Testis (tissue), 3 donors: ENCODE measurements around the gene SDK1. TPM values are rescaled to one million over a fixed set of nuclear protein-coding genes. Genes with fewer than 3 reads are reported as not detected.

Source experiments
- DNase-seq: peaks from one replicate; pipeline ENCODE4 v3.0.0-alpha.2; 2019
- H3K27ac ChIP-seq, 2 donors: fragments of 200-600 bp; sonication (generic); one replicate each; pipeline ENCODE4 v1.5.1; 2019
- H3K27me3 ChIP-seq: fragments of 200-600 bp; sonication (generic); one replicate; pipeline ENCODE4 v1.5.1; 2019
- H3K36me3 ChIP-seq: fragments of 200-600 bp; sonication (generic); one replicate; pipeline ENCODE4 v1.5.1; 2017; ENCODE audit warnings: low read depth; ENCODE audit errors: missing control alignments
- H3K4me1 ChIP-seq: fragments of 200-600 bp; sonication (generic); one replicate; pipeline ENCODE4 v1.5.1; 2019
- H3K4me3 ChIP-seq, 2 donors: fragments of 200-600 bp; sonication (generic); one replicate each; pipeline ENCODE4 v1.5.1; 2017 to 2019
- H3K9me3 ChIP-seq: fragments of 200-600 bp; sonication (generic); one replicate; pipeline ENCODE4 v1.5.1; 2017
- CTCF ChIP-seq, 3 experiments: fragments of 450-650 bp in 2 of 3; fragments of 200-600 bp in 1 of 3; sonication (generic) in 1 of 3; IDR thresholded peaks; one replicate each; pipeline ENCODE4 v1.5.1; 2016 to 2019; ENCODE audit warnings: antibody characterized with exemption in 3 of 3, mild to moderate bottlenecking in 2 of 3, moderate library complexity in 1 of 3
- POLR2A ChIP-seq: fragments of 450-650 bp; IDR thresholded peaks from one replicate; pipeline ENCODE4 v1.6.1; 2017; ENCODE audit warnings: antibody characterized with exemption, mild to moderate bottlenecking, moderate library complexity
- WGBS, 2 donors: methylation state at CpG; one replicate each; pipeline ENCODE4 v1.1.5; 2018; 5-methylcytosine and 5-hydroxymethylcytosine counted together
- intact Hi-C: fragments of 100-400 bp; cut with DNase I; formaldehyde crosslinking; loops from one replicate; pipeline ENCODE4 v1.15.1; 2023; ENCODE audit warnings: low total_unique reads
- polyA plus RNA-seq: library from polyadenylated mRNA; stranded (reverse); fragments of 350-450 nt; fragmentation: Illumina TruSeq; extraction: RNeasy Lipid Tissue Mini Kit (QIAGEN cat#74804); gene quantifications from one replicate; pipeline ENCODE4 v1.2.3, GENCODE V29; 2014; ENCODE audit warnings: low read depth, low replicate concordance; ENCODE audit not compliant: insufficient read depth
- total RNA-seq, 2 donors: library from RNA; depleted of rRNA; stranded (reverse); fragments of >200 nt; gene quantifications; one replicate each; pipeline ENCODE4 v1.2.3, GENCODE V29; 2016

The SDK1 gene
- total and polyA plus RNA-seq, 3 donors from 2014 or later, result 20.0 to 36.2 (median 24.9) TPM

- intact Hi-C loops, result no loop called here
- Histone ChIP-seq H3K27me3 (no peaks in the 10 kb centered on the region), H3K4me3 (no peak overlapping the region), H3K9me3 (no peaks in the 10 kb centered on the region), H3K36me3 (no peaks in the 10 kb centered on the region), H3K27ac (no peak overlapping the region), H3K4me1 (no peaks in the 10 kb centered on the region)
- no peak for DNase-seq
- 80 to 94% methylated on average over 1 to 7 of the region's 7 CpGs for WGBS, 2 donors
- TF ChIP-seq CTCF (IDR thresholded peaks at IDR 0.05) (no peak), POLR2A (no peak)
Measured at GRCh38 chr7:4195660-4196059, 894.6 kb downstream of the SDK1 start.

- no peaks in the 10 kb centered on the region for H3K9me3 ChIP-seq
- 88 to 92% methylated on average over 14 to 15 of the region's 15 CpGs for WGBS, 2 donors
Measured at GRCh38 chr7:4196121-4196819, 895.2 kb downstream of the SDK1 start.

DNA sequence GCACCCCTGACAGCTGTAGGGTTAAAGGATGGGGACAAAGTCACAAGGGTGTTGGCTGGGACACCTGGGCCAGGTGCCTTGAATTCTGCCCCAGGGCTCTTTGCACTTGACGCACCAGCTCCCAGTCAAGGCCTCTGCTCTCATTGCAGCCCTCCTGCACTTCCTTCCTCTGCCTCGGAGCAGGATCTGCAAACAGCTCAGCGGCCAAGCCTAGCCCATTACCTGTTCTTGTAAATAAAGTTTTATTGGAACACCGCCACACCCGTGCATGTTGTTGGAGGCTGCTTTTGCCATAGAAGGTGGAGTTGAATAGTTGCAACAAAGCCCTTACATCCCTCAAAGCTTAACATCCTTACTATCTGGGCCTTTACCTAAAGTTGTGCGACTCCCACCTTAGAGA is 897.2 kb downstream of the SDK1 start:
- H3K4me1 ChIP-seq, result no peaks in the 10 kb centered on the region
- no peak overlapping the region for H3K27ac ChIP-seq
- H3K9me3 ChIP-seq, result no peaks in the 10 kb centered on the region
- TF ChIP-seq CTCF (IDR thresholded peaks at IDR 0.05) (no peak), POLR2A (no peak)
- H3K4me3 ChIP-seq, result no peak overlapping the region
- no peak for DNase-seq
- no peaks in the 10 kb centered on the region for H3K36me3 ChIP-seq
- no peaks in the 10 kb centered on the region for H3K27me3 ChIP-seq
- 95 to 97% methylated on average over 5 to 6 of the region's 6 CpGs for whole genome bisulfite sequencing, 2 donors
- intact Hi-C loops, result no loop called here

More at GRCh38 chr7:4196121-4196819, 895.2 kb downstream of the SDK1 start:
- Histone ChIP-seq H3K36me3 (no peaks in the 10 kb centered on the region), H3K4me3 (no peak overlapping the region), H3K27ac (no peak overlapping the region), H3K27me3 (no peaks in the 10 kb centered on the region), H3K4me1 (no peaks in the 10 kb centered on the region)
- TF ChIP-seq POLR2A (no peak), CTCF (IDR thresholded peaks at IDR 0.05) (no peak)
- intact Hi-C loops, result no loop called here
- no peak for DNase-seq

GRCh38 chr7:4200546-4201094 is 899.6 kb downstream of the SDK1 start:
- 89 to 94% methylated on average over 2 of the region's 2 CpGs for WGBS, 2 donors
- H3K4me3 ChIP-seq, result no peak overlapping the region
- no peak for TF ChIP-seq CTCF (IDR thresholded peaks at IDR 0.05)
- TF ChIP-seq POLR2A, result no peak
- no peaks in the 10 kb centered on the region for H3K27me3 ChIP-seq
- intact Hi-C loops, result no loop called here
- no peaks in the 10 kb centered on the region for H3K36me3 ChIP-seq
- H3K4me1 ChIP-seq, result no peaks in the 10 kb centered on the region
- no peaks in the 10 kb centered on the region for H3K9me3 ChIP-seq
- H3K27ac ChIP-seq, result no peak overlapping the region
- DNase-seq, result no peak

DNA sequence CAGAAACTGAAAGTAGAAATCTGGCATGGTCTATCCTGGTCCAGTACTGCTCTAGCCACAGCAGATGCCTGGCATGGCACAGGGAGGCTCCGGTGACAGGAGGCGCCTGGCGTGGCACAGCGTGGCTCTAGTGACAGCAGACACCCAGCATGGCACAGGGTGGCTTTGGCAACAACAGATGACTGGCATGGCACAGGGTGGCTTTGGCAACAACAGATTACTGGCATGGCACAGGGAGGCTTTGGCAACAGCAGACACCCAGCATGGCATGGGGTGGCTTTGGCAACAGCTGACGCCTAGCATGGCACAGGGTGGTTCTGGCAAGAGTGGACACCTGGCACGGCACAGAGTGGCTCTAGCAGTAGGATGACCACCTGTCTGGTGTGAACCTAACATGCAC is 900.5 kb downstream of the SDK1 start:
- 90 to 97% methylated on average over 6 of the region's 6 CpGs for WGBS, 2 donors
- no peak overlapping the region for H3K27ac ChIP-seq

More for the DNA sequence above, 900.5 kb downstream of the SDK1 start:
- no peak for DNase-seq
- Histone ChIP-seq H3K4me3 (no peak overlapping the region), H3K27me3 (no peaks in the 10 kb centered on the region), H3K4me1 (no peaks in the 10 kb centered on the region), H3K36me3 (no peaks in the 10 kb centered on the region), H3K9me3 (no peaks in the 10 kb centered on the region)
- intact Hi-C loops, result no loop called here
- TF ChIP-seq POLR2A (no peak), CTCF (IDR thresholded peaks at IDR 0.05) (no peak)
